ENCODE measurements around the gene GIMAP1. TPM values are rescaled to one million over a fixed set of nuclear protein-coding genes. Genes with fewer than 3 reads are reported as not detected.

The GIMAP1 gene
- polyA plus RNA-seq, 1 donor from 2014 or later = not detected

DNA sequence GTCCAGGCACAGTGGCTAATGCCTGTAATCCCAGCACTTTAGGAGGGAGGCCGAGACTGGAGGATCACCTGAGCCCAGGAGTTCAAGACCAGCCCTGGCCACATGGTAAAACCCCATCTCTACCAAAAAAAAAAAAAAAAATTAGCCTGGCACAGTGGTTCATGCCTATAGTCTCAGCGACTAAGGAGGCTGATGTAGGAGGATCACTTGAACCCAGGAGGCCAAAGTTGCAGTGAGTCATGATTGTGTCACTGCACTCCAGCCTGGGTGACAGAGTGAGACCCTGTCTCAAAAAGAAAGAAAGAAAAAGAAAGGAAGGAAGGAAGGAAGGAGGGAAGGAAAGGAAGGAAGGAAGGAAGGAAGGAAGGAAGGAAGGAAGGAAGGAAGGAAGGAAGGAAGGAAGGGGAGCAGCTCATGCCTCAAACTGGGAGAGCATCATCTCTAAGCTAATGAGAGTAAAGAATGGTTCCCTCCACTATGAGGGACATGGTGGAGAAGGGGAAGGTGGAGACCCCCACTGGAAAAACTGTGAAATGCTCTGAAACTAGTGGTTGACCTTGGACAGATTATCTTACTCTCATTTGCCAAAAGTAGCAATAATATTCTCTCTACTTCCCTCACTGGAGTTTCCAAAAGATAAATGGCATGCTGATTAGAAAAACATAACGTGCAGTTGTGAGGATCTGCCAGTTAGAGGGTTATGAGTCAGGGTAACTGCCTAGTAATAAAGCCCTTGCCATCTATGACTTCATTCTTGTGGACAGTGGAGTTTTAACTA is 37.6 kb downstream of the GIMAP1 start:
- TF ChIP-seq MXI1 (conservative IDR thresholded peaks at IDR 0.05; ENCODE audit: poor library complexity, severe bottlenecking) (no peak), POLR2AphosphoS5 (IDR thresholded peaks at IDR 0.05) (no peak), CTCF (IDR thresholded peaks at IDR 0.05; ENCODE audit: poor library complexity, severe bottlenecking) (peak; percentile 37), EZH2 (IDR thresholded peaks at IDR 0.05; ENCODE audit: borderline replicate concordance, insufficient read depth, low read length, poor library complexity, severe bottlenecking) (no peak), TAF1 (IDR thresholded peaks at IDR 0.05; ENCODE audit: low read depth) (no peak), SMC3 (conservative IDR thresholded peaks at IDR 0.05; ENCODE audit: poor library complexity) (peak; percentile 20), RAD21 (conservative IDR thresholded peaks at IDR 0.05) (peak; percentile 22), EP300 (conservative IDR thresholded peaks at IDR 0.05; ENCODE audit: poor library complexity, severe bottlenecking) (no peak)
- TF ChIP-seq, protein P1, sequence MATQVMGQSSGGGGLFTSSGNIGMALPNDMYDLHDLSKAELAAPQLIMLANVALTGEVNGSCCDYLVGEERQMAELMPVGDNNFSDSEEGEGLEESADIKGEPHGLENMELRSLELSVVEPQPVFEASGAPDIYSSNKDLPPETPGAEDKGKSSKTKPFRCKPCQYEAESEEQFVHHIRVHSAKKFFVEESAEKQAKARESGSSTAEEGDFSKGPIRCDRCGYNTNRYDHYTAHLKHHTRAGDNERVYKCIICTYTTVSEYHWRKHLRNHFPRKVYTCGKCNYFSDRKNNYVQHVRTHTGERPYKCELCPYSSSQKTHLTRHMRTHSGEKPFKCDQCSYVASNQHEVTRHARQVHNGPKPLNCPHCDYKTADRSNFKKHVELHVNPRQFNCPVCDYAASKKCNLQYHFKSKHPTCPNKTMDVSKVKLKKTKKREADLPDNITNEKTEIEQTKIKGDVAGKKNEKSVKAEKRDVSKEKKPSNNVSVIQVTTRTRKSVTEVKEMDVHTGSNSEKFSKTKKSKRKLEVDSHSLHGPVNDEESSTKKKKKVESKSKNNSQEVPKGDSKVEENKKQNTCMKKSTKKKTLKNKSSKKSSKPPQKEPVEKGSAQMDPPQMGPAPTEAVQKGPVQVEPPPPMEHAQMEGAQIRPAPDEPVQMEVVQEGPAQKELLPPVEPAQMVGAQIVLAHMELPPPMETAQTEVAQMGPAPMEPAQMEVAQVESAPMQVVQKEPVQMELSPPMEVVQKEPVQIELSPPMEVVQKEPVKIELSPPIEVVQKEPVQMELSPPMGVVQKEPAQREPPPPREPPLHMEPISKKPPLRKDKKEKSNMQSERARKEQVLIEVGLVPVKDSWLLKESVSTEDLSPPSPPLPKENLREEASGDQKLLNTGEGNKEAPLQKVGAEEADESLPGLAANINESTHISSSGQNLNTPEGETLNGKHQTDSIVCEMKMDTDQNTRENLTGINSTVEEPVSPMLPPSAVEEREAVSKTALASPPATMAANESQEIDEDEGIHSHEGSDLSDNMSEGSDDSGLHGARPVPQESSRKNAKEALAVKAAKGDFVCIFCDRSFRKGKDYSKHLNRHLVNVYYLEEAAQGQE (IDR thresholded peaks at IDR 0.05; ENCODE audit: borderline replicate concordance) = no peak
- H3K79me2 ChIP-seq (replicated peaks; ENCODE audit: insufficient read depth, low read length) = no peaks in the 10 kb centered on the region

DNA sequence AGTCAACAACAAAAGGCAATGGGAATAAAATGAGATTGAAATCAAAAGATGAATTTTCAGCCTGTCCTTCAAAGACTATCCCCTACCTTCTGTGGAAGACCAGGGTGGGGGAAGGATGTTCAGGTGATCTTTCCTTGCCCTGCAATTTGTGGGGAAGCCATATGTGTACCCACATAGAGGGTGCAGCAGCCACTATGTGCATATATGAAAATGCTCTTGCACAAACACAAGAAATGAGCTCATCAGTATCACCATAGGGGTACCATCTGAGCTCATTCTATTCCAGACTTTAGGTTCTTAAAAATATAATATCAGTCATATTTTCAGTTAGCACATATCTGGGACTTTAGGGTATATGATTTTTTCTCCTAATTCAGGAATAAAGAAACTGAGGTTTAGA is 38.5 kb downstream of the GIMAP1 start:
- Histone ChIP-seq H3K27ac (ENCODE audit: low read length) (no peak overlapping the region), H2AFZ (ENCODE audit: low read depth, low read length) (no peak overlapping the region), H3K27me3 (ENCODE audit: insufficient read depth, low read depth, low read length) (no peaks in the 10 kb centered on the region), H3K9me2 (ENCODE audit: insufficient read depth, low read length) (no peaks in the 10 kb centered on the region), H4K20me1 (ENCODE audit: insufficient read depth) (no peaks in the 10 kb centered on the region), H3K9ac (ENCODE audit: low read length) (no peak overlapping the region), H3K9me3 (ENCODE audit: low read length) (no peaks in the 10 kb centered on the region), H3K36me3 (ENCODE audit: insufficient read depth, low read length) (no peaks in the 10 kb centered on the region), H3K4me2 (ENCODE audit: low read length) (no peak overlapping the region), H3F3A (ENCODE audit: insufficient read depth, low read length, poor library complexity, severe bottlenecking) (no peaks in the 10 kb centered on the region), H3K79me2 (replicated peaks; ENCODE audit: insufficient read depth, low read length) (no peaks in the 10 kb centered on the region), H3K4me3 (ENCODE audit: low read length) (no peak overlapping the region)
- TF ChIP-seq RAD21 (conservative IDR thresholded peaks at IDR 0.05) = no peak
- no peak for TF ChIP-seq SMC3 (conservative IDR thresholded peaks at IDR 0.05; ENCODE audit: poor library complexity)
- no peak for TF ChIP-seq TAF1 (IDR thresholded peaks at IDR 0.05; ENCODE audit: low read depth)
- no peak for TF ChIP-seq MXI1 (conservative IDR thresholded peaks at IDR 0.05; ENCODE audit: poor library complexity, severe bottlenecking)
- TF ChIP-seq POLR2AphosphoS5 (IDR thresholded peaks at IDR 0.05) = no peak
- TF ChIP-seq, protein P1 (IDR thresholded peaks at IDR 0.05; ENCODE audit: borderline replicate concordance) = no peak
- TF ChIP-seq CTCF (IDR thresholded peaks at IDR 0.05; ENCODE audit: poor library complexity, severe bottlenecking) = no peak
- no peak for TF ChIP-seq EZH2 (IDR thresholded peaks at IDR 0.05; ENCODE audit: borderline replicate concordance, insufficient read depth, low read length, poor library complexity, severe bottlenecking)
- no peak for TF ChIP-seq EP300 (conservative IDR thresholded peaks at IDR 0.05; ENCODE audit: poor library complexity, severe bottlenecking)

More for the DNA sequence above, 37.6 kb downstream of the GIMAP1 start:
- Histone ChIP-seq H2AFZ (ENCODE audit: low read depth, low read length) (no peak overlapping the region), H3K4me2 (ENCODE audit: low read length) (no peak overlapping the region), H3K27me3 (ENCODE audit: insufficient read depth, low read depth, low read length) (no peaks in the 10 kb centered on the region), H3K9me3 (ENCODE audit: low read length) (no peaks in the 10 kb centered on the region), H3K36me3 (ENCODE audit: insufficient read depth, low read length) (no peaks in the 10 kb centered on the region), H3K9me2 (ENCODE audit: insufficient read depth, low read length) (no peaks in the 10 kb centered on the region), H3F3A (ENCODE audit: insufficient read depth, low read length, poor library complexity, severe bottlenecking) (no peaks in the 10 kb centered on the region), H3K4me3 (ENCODE audit: low read length) (no peak overlapping the region), H4K20me1 (ENCODE audit: insufficient read depth) (no peaks in the 10 kb centered on the region), H3K9ac (ENCODE audit: low read length) (no peak overlapping the region), H3K27ac (ENCODE audit: low read length) (no peak overlapping the region)
